GM10847 (cell line): ENCODE data around the gene FXYD7.

Experiments
- POLR2A ChIP-seq: IDR thresholded peaks from 2 replicates; pipeline ENCODE4 v1.6.1; 2011; ENCODE audit not compliant: insufficient read length; ENCODE audit errors: extremely low read depth

Gene FXYD7

GRCh38 chr19:35146746-35147459, 3.8 kb downstream of the FXYD7 start:
- no peak for TF ChIP-seq POLR2A

GRCh38 chr19:35149463-35149862, 6.4 kb downstream of the FXYD7 start:
- TF ChIP-seq POLR2A = no peak

DNA sequence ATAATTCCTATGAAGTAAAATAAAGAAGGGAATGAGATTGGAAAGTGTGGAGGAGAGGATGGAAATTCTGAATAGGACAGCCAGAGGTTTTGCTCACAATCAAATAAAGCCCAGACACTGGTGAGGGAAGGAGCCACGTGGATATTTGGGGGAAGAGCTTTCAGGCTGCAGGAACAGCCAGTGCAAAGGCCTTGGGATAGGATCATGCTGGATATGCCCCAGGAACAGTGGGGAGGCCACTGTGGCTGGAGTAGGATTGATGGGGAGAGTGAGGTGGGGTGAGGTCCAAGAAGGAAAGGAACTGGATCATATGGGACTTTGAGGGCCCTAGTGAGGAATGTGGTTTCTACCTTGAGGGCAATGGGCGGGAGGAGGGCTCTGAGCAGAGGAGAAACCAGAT, 7.4 kb downstream of the FXYD7 start:
- no peak for TF ChIP-seq POLR2A

GRCh38 chr19:35151273-35152065, 8.4 kb downstream of the FXYD7 start:
- no peak for TF ChIP-seq POLR2A

- TF ChIP-seq POLR2A = no peak
Observed at GRCh38 chr19:35153701-35154524, 10.9 kb downstream of the FXYD7 start.

DNA sequence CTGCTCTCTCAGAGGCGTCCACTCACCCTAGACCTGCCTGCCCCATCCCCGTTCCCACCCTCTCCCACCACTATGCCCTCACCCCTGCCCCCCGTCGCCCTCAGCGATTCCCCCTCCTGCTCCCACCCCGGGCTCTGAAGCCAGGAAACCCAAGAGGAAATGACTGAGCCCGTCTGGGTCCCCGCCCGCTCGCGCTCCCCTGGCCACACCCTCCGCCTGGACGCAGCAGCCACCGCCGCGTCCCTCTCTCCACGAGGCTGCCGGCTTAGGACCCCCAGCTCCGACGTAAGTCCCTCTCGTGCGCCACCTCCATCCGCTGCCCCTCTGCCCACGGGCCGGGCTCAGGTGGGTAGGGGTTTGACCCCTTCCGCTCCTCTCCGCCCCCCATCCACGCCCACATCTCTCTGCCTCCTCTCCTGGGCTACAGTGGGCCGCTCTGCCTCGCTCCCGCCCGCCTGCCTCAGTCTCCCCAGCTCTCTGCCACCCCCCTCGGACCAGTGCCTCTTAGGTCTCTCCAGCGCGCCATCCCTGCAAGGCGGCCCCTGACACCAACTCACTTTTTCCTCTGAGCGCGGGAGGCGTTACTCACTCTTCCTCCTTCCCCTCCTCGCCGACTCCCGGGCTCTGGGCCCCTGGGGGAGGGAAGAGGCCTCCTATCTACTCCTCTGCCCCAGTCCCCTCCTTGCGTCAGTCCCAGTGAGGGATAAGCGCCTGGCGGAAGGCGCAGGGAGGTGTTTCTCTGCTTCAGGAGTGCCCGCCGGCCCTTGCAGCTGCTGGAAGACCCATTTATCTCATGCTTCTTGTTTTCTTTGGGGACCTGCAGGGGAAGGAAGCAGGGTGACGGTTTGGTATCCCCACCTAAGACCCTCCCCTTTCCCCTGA, 11.7 kb downstream of the FXYD7 start, which contains the start of gene FXYD5:
TSS of gene FXYD5 (plus strand) at position 211 of the 882 bp plus-strand sequence. CDS start 816 bp downstream, outside the sequence.
- TF ChIP-seq POLR2A = no peak

- no peak for TF ChIP-seq POLR2A
Observed at GRCh38 chr19:35155441-35155840, 12.4 kb downstream of the FXYD7 start.

GRCh38 chr19:35155981-35156672, 13.1 kb downstream of the FXYD7 start:
- TF ChIP-seq POLR2A = no peak

DNA sequence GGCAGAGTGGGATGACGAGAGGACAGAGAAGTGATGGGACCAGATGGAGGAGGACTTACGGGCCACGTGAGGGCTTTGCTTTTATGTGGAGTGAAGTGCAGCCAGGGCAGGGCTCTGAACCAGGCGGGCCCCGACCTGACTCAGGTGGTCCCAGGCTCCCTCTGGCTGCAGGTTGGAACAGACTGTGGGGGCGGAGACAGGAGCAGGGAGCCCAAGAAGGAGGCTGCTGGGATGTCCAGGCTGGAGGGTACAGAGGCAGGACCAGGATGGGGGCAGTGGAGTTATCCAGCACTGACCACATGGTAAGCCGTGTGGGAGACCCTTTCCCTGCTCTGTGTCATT, 13.6 kb downstream of the FXYD7 start:
- TF ChIP-seq POLR2A = no peak

DNA sequence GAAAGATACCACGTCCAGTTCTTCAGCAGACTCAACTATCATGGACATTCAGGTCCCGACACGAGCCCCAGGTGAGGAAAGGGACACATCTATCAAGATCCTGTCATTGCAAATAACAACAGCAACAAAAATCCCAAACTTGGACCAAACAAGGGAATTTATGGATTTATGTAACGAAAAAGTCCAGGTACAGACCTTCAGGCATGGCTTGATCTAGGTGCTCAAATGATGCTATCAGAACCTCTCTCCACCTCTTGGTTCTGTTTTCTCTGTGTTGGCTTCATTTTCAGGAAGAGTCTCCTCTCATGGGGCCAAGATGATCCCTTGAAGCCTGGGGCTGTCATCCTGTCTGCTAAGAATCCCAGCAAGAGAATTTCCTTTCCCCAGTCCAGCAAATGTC, 14.4 kb downstream of the FXYD7 start:
- no peak for TF ChIP-seq POLR2A

DNA sequence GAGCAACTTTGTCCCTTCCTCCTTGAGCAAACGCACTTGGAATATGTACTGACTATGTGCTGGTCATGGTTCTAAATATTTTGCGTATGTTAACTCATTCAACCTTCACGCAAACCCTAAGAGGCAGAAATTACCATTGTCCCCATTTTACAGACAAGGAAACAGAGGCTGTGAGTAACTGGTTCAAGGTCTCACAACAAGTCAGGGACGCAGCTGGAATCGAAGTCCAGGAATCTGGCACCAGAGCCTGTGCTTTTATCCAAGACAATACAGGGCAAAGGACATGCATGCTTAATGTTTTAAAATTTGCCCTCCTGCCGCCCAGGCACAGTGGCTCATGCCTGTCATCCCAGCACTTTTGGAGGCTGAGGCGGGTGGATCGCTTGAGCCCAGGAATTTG, 16.6 kb downstream of the FXYD7 start:
- TF ChIP-seq POLR2A = no peak

DNA sequence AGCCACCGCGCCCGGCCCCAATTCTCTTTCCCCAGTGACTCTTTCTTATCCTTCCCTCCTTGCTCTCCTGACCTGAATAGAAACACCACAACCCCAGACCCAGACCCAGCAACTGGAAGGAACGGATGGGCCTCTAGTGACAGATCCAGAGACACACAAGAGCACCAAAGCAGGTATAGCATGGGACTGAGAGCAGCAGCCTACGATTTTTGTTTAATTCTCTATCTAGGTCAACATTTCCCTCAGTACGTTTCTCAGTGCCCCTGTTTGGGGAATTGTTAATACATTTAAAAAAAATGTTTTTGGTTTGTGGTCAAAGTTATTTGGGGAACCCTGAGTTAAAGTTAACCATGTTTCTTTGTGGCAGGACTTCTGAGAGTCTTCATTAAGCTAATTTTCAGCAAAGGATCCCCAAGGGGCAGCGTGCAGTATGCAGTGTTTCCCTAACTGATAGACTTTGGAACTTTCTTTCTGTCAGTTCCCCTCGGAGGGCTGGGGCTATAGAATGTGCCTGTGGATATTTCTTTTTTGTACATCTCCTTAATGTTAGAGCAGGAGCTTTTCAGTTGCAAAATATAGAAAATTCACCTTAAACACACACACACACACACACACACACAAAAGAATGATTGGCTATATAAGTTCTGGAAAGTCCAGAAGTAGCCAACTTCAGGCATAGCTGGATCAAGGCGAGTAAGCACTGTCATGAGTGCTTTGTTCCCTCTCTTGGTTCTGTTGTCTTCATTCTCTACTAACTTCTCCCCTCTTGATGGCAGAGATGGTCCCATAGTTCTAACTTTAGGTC, 17.8 kb downstream of the FXYD7 start:
- no peak for TF ChIP-seq POLR2A

- no peak for TF ChIP-seq POLR2A
Observed at GRCh38 chr19:35161434-35161743, 18.3 kb downstream of the FXYD7 start.
